Stimulated activated memory B cell treated with anti-CD40 and anti-IgM and Interleukin-4, amounts not matched to agents 10 μg/mL and 1 μg/mL and 100 μg/mL, for 72 hours (primary cell): ENCODE results near the gene RBM47.
A peak's percentile ranks its signal among the peaks of the same experiment; 100 is the strongest.
"Not testable (repeated sequence)": the region's sequence is repeated elsewhere in the genome, so short reads cannot be mapped to it uniquely, and the experiment has no call there.

Experiments used
- ATAC-seq: fragments of 150-1000 bp; cut with Tn5 transposase; 2 replicates; pipeline ENCODE4 v1.10.0; 2021
- H3K27ac Mint-ChIP-seq: one replicate; pipeline ENCODE4 v1.8.0; 2022; ENCODE audit warnings: mild to moderate bottlenecking, mixed read lengths
- H3K27me3 Mint-ChIP-seq: one replicate; pipeline ENCODE4 v1.8.0; 2022; ENCODE audit warnings: mixed read lengths
- H3K36me3 Mint-ChIP-seq: one replicate; pipeline ENCODE4 v1.8.0; 2022; ENCODE audit warnings: mixed read lengths
- H3K4me1 Mint-ChIP-seq: one replicate; pipeline ENCODE4 v1.8.0; 2022; ENCODE audit warnings: mixed read lengths
- H3K4me3 Mint-ChIP-seq: one replicate; pipeline ENCODE4 v1.8.0; 2022; ENCODE audit warnings: mild to moderate bottlenecking, moderate library complexity, mixed read lengths
- H3K9me3 Mint-ChIP-seq: one replicate; pipeline ENCODE4 v1.8.0; 2022; ENCODE audit warnings: mixed read lengths

The RBM47 gene

GRCh38 chr4:40458683-40459082, 171.0 kb downstream of the RBM47 start:
- no peak overlapping the region for H3K4me3 Mint-ChIP-seq
- no peaks in the 10 kb centered on the region for H3K27me3 Mint-ChIP-seq
- no peak overlapping the region for H3K27ac Mint-ChIP-seq
- no peak for ATAC-seq
- H3K9me3 Mint-ChIP-seq, result no peaks in the 10 kb centered on the region
- peaks cover 17% of the 10 kb centered on the region for H3K4me1 Mint-ChIP-seq
- H3K36me3 Mint-ChIP-seq, result no peaks in the 10 kb centered on the region

DNA sequence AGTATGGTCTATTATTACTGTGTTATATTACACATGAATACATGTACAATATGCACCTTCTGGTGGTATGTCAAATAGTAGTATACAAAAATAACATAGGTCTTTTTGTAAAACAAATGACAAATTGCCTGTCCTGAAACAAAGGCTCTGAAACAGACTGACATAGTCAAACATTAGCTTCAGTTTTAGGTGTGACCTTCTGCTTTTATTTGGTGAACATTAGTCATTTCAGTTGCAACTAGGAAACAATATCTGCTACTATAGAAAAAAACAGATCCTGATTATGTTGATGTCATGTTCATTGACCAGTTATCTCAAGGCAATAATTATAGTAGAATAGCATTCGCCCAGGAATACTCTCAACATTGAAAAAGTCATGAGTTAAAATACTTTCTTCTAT, 171.6 kb downstream of the RBM47 start:
- Mint-ChIP-seq H3K27me3 (no peaks in the 10 kb centered on the region), H3K36me3 (no peaks in the 10 kb centered on the region), H3K4me1 (peaks cover 11% of the 10 kb centered on the region), H3K27ac (no peak overlapping the region), H3K4me3 (no peak overlapping the region), H3K9me3 (no peaks in the 10 kb centered on the region)
- ATAC-seq, result no peak

DNA sequence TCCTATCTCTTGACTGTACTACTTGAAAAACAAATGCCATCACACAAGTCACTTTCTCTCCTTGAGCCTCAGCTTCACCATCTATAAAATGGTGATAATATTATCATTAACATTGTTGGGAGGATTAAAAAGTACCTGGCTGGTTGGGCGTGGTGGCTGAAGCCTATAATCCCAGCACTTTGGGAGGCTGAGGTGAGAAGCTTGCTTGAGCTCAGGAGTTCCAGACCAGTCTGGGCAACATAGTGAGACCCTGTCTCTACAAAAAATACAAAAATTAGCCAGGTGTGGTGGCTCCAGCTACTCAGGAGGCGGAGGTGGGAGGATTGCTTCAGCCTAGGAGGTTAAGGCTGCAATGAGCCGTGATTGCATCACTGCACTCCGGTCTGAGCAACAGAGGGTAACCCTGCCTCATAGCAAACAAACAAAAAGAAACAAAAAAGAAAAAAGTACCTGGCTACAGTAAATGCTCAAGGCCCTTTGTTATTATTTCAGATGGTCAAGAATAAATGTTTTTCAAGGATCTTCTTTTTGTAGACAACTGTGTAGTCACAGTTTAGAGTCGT, 174.2 kb downstream of the RBM47 start:
- no peaks in the 10 kb centered on the region for H3K27me3 Mint-ChIP-seq
- peaks cover 15% of the 10 kb centered on the region for H3K4me1 Mint-ChIP-seq
- H3K4me3 Mint-ChIP-seq, result no peak overlapping the region
- no peaks in the 10 kb centered on the region for H3K9me3 Mint-ChIP-seq
- no peaks in the 10 kb centered on the region for H3K36me3 Mint-ChIP-seq
- H3K27ac Mint-ChIP-seq, result no peak overlapping the region
- ATAC-seq, result no peak

DNA sequence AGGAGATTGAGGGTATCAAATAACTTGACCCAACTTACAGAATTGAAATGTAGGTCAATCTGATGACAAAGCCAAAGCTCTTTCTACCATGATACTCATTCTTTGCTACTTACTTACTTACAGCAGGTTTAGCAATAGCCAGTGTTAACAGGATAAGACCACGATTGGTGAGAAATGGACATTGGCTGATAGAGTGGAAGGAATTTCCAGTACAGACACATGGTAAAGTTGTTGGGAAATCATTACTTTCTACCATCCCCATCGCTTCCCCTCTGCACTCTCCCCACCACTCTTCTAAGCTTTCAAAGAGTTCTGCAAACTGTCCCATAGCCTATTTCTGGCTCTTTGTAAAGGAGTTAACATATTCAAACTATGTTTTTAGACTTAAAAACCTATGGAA, 174.8 kb downstream of the RBM47 start:
- H3K27ac Mint-ChIP-seq, result no peak overlapping the region
- H3K36me3 Mint-ChIP-seq, result peaks cover 4% of the 10 kb centered on the region
- no peak for ATAC-seq
- peaks cover 15% of the 10 kb centered on the region for H3K4me1 Mint-ChIP-seq
- H3K4me3 Mint-ChIP-seq, result no peak overlapping the region
- H3K27me3 Mint-ChIP-seq, result no peaks in the 10 kb centered on the region
- H3K9me3 Mint-ChIP-seq, result no peaks in the 10 kb centered on the region

DNA sequence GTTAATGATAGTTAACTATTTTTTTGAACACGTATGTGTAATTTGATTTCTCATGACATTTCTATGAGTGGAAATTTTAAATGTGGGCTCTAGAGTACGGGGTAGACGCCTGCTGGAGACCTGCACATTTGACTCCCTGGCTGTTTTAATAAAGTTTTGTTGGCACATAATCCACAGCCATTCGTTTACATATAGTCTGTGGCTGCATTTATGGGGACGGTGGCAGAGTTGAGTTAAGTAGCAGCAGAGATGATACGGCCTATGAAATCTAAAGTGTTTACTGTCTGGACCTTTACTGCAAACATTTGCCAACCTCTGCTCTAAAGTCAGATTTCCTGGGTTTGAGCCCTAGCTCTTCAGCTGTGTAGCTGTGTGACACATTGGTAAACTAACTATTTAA, 175.8 kb downstream of the RBM47 start:
- H3K9me3 Mint-ChIP-seq, result no peaks in the 10 kb centered on the region
- ATAC-seq, result no peak
- no peak overlapping the region for H3K27ac Mint-ChIP-seq
- peaks cover 15% of the 10 kb centered on the region for H3K4me1 Mint-ChIP-seq
- H3K4me3 Mint-ChIP-seq, result no peak overlapping the region
- no peaks in the 10 kb centered on the region for H3K27me3 Mint-ChIP-seq
- H3K36me3 Mint-ChIP-seq, result peaks cover 5% of the 10 kb centered on the region

- Mint-ChIP-seq H3K9me3 (no peaks in the 10 kb centered on the region), H3K36me3 (peaks cover 11% of the 10 kb centered on the region), H3K27me3 (no peaks in the 10 kb centered on the region), H3K4me3 (no peak overlapping the region), H3K4me1 (peaks cover 15% of the 10 kb centered on the region), H3K27ac (no peak overlapping the region)
- no peak for ATAC-seq
Observed at GRCh38 chr4:40448875-40449274, 180.8 kb downstream of the RBM47 start.

DNA sequence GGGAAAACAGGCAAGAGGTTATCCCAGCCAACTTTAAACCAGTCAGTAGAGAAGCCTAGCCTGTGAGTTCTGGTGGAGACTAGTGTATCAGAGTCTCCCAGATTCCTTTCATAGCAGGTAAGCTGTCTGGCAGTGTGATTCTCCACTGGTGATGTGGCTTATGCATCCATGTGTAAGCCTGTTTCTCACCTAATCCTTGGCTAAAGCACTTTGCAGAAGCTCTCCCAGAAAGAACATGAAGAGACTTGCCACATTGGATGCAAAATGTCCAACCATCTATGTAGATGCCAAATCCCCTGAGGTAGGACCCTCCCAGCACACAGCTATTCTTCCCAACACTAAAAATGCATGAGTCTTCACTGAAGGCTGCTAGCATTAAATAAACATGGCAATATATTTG, 182.8 kb downstream of the RBM47 start:
- Mint-ChIP-seq H3K27ac (no peak overlapping the region), H3K27me3 (no peaks in the 10 kb centered on the region), H3K9me3 (no peaks in the 10 kb centered on the region), H3K4me3 (no peak overlapping the region), H3K4me1 (peaks cover 10% of the 10 kb centered on the region), H3K36me3 (peaks cover 17% of the 10 kb centered on the region)
- no peak for ATAC-seq

DNA sequence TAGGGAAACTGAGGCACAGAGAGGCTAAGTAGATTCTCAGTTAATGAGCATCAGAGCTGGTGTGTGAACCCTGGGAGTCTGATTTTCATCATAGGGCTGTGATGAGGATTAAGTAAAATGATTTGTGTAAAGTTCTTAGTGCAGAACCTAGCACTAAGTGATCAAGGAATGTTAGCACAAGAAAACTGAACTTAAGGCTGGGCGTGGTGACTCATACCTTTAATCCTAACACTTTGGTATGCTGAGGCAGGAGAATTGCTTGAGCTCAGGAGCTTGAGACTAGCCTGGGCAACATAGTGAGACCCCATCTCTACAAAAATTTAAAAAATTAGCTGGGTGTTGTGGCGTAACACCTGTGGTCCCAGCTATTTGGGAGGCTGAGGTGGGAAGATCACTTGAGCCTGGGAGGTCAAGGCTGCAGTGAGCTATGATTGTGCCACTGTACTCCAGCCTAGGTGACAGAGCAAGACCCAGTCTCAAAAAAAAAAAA, 183.4 kb downstream of the RBM47 start:
- not testable (repeated sequence) for H3K27ac Mint-ChIP-seq, H3K9me3 Mint-ChIP-seq, H3K4me1 Mint-ChIP-seq, H3K4me3 Mint-ChIP-seq, ATAC-seq, H3K27me3 Mint-ChIP-seq
- H3K36me3 Mint-ChIP-seq, result peaks cover 17% of the 10 kb centered on the region

- Mint-ChIP-seq H3K36me3 (peaks cover 17% of the 10 kb centered on the region), H3K9me3 (no peaks in the 10 kb centered on the region), H3K27ac (no peak overlapping the region), H3K4me3 (no peak overlapping the region), H3K4me1 (peaks cover 6% of the 10 kb centered on the region), H3K27me3 (no peaks in the 10 kb centered on the region)
- no peak for ATAC-seq
Observed at GRCh38 chr4:40445671-40446070, 184.0 kb downstream of the RBM47 start.

- Mint-ChIP-seq H3K27me3 (no peaks in the 10 kb centered on the region), H3K4me3 (no peak overlapping the region), H3K9me3 (peaks cover 2% of the 10 kb centered on the region), H3K36me3 (peaks cover 27% of the 10 kb centered on the region), H3K27ac (no peak overlapping the region), H3K4me1 (peaks cover 6% of the 10 kb centered on the region)
- no peak for ATAC-seq
Observed at GRCh38 chr4:40441430-40441829, 188.2 kb downstream of the RBM47 start.

DNA sequence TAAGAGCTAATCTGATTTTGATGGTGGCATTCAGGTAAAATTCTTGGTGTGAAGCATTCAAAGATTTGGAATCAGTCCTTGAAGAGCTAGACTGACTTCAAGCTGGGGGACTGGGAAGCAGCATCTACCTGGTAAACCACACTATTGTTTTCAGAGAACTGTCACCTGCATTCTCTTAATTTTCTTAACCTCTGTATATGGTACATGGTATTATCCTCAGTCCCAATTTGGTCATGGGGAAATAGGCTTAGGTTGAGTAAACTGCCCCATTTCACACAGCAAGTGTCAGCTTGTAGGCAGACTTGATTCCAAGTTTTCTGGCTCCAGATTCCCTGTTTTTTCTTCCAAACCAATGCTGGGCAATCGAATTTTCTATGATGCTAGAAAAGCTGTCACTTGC, 190.1 kb downstream of the RBM47 start:
- H3K27me3 Mint-ChIP-seq, result no peaks in the 10 kb centered on the region
- peaks cover 2% of the 10 kb centered on the region for H3K9me3 Mint-ChIP-seq
- peaks cover 37% of the 10 kb centered on the region for H3K36me3 Mint-ChIP-seq
- no peak overlapping the region for H3K4me3 Mint-ChIP-seq
- H3K27ac Mint-ChIP-seq, result no peak overlapping the region
- peaks cover 6% of the 10 kb centered on the region for H3K4me1 Mint-ChIP-seq
- ATAC-seq, result no peak

GRCh38 chr4:40438384-40439026, 191.2 kb downstream of the RBM47 start:
- Mint-ChIP-seq H3K9me3 (peaks cover 2% of the 10 kb centered on the region), H3K4me1 (peaks cover 9% of the 10 kb centered on the region), H3K4me3 (no peak overlapping the region), H3K27me3 (no peaks in the 10 kb centered on the region), H3K27ac (no peak overlapping the region), H3K36me3 (peaks cover 47% of the 10 kb centered on the region)
- no peak for ATAC-seq

DNA sequence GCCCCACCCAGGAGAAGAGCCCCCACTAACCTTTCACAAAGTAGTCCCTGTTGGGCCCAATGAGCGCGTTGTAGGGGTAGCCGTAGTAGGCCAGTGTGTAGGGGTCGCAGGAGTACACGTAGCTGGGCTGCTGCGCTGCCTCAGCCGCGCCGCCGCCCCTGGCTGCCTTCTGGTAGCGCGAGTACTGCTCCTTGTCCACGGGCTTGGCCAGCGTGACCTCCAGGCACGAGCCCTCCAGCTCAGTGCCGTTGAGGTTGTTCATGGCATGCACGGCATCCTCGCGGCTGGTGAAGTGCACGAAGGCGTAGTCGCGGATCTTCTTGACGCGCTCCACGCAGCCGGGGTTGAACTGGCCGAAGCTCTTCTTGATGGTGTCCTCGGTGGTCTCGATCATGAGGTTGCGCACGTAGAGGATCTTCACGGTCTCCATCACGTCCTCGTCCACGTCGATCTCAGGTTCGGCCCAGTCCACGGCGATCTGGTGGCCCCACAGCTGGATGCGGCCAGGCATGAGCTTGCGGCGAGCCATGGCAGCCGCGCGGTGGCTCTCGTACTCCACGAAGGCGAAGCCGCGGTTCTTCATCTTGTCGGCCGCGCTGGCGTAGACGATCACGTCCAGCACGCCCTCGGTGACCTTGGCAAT, 191.8 kb downstream of the RBM47 start:
- ATAC-seq, result no peak
- Mint-ChIP-seq H3K27ac (no peak overlapping the region), H3K9me3 (peaks cover 2% of the 10 kb centered on the region), H3K27me3 (no peaks in the 10 kb centered on the region), H3K4me3 (no peak overlapping the region), H3K36me3 (peaks cover 48% of the 10 kb centered on the region), H3K4me1 (peaks cover 14% of the 10 kb centered on the region)

DNA sequence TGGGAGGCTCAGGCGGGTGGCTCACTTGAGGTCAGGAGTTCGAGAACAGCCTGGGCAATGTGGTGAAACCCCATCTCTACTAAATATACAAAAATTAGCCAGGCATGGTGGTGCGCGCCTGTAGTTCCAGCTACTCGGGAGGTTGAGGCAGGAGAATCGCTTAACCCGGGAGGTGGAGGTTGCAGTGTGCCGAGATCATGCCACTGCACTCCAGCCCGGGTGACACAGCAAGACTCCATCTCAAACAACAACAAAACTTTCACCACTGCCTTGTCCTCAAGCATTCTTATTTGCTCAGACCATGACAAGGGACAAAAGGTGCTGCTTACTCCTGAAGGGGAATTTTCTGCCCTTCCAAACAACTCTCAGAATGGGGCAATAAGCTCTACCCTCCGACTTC, 194.4 kb downstream of the RBM47 start:
- not testable (repeated sequence) for H3K27ac Mint-ChIP-seq, H3K4me3 Mint-ChIP-seq, H3K4me1 Mint-ChIP-seq, H3K9me3 Mint-ChIP-seq, ATAC-seq, H3K27me3 Mint-ChIP-seq
- peaks cover 70% of the 10 kb centered on the region for H3K36me3 Mint-ChIP-seq

- Mint-ChIP-seq H3K4me3 (no peak overlapping the region), H3K4me1 (peaks cover 8% of the 10 kb centered on the region)
Observed at GRCh38 chr4:40434126-40434687, 195.5 kb downstream of the RBM47 start.

DNA sequence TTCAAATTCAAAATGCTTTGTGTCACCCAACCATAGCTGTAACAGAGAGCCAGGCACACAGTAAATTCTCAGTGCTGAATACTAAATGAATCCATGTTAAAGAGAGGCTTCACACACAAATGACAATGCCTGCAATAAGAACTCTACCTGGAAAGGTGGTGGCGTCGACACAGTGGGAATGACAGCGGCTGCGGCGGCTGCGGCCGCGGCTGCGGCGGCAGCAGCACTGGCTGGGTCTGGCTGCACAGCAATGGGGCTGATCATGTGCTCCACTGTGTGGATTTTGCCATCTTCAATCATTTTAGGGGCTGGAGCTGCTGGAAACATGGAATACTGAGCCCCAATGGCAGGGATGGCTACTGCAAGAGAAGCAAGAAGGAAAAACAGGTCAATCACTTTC, 197.2 kb downstream of the RBM47 start:
- peaks cover 3% of the 10 kb centered on the region for H3K9me3 Mint-ChIP-seq
- no peaks in the 10 kb centered on the region for H3K27me3 Mint-ChIP-seq
- H3K36me3 Mint-ChIP-seq, result peaks cover 60% of the 10 kb centered on the region
- H3K27ac Mint-ChIP-seq, result no peak overlapping the region
- peaks cover 8% of the 10 kb centered on the region for H3K4me1 Mint-ChIP-seq
- H3K4me3 Mint-ChIP-seq, result no peak overlapping the region
- ATAC-seq, result no peak

More at GRCh38 chr4:40434126-40434687, 195.5 kb downstream of the RBM47 start:
- H3K27ac Mint-ChIP-seq, result peak overlapping the region; percentile 74
- H3K9me3 Mint-ChIP-seq, result peaks cover 5% of the 10 kb centered on the region
- no peak for ATAC-seq
- no peaks in the 10 kb centered on the region for H3K27me3 Mint-ChIP-seq
- H3K36me3 Mint-ChIP-seq, result peaks cover 77% of the 10 kb centered on the region
